Caki2 (cell line): ENCODE measurements around the gene POLR1G. TPM values are rescaled to one million over a fixed set of nuclear protein-coding genes. Genes with fewer than 3 reads are reported as not detected.

ENCODE experiments used
- DNase-seq: peaks from one replicate; pipeline ENCODE4 v3.0.0-alpha.2; 2015; ENCODE audit warnings: low read depth
- in situ Hi-C: cut with HindIII; loops from 2 replicates; pipeline ENCODE4 v1.10.0; 2016; ENCODE audit warnings: low sequenced_read_pairs, low pct_unique_long_range_greater_than_20kb, mixed read lengths
- total RNA-seq: library from RNA; depleted of rRNA; stranded (reverse); fragments of >200 nt; shearing (Covaris generic); gene quantifications from 2 replicates; pipeline ENCODE4 v1.2.3, GENCODE V29; 2014; ENCODE audit warnings: low replicate concordance; rRNA removed

The POLR1G gene, protein sequence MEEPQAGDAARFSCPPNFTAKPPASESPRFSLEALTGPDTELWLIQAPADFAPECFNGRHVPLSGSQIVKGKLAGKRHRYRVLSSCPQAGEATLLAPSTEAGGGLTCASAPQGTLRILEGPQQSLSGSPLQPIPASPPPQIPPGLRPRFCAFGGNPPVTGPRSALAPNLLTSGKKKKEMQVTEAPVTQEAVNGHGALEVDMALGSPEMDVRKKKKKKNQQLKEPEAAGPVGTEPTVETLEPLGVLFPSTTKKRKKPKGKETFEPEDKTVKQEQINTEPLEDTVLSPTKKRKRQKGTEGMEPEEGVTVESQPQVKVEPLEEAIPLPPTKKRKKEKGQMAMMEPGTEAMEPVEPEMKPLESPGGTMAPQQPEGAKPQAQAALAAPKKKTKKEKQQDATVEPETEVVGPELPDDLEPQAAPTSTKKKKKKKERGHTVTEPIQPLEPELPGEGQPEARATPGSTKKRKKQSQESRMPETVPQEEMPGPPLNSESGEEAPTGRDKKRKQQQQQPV
- 32.3 and 33.2 TPM in 2 replicates for total RNA-seq

DNA sequence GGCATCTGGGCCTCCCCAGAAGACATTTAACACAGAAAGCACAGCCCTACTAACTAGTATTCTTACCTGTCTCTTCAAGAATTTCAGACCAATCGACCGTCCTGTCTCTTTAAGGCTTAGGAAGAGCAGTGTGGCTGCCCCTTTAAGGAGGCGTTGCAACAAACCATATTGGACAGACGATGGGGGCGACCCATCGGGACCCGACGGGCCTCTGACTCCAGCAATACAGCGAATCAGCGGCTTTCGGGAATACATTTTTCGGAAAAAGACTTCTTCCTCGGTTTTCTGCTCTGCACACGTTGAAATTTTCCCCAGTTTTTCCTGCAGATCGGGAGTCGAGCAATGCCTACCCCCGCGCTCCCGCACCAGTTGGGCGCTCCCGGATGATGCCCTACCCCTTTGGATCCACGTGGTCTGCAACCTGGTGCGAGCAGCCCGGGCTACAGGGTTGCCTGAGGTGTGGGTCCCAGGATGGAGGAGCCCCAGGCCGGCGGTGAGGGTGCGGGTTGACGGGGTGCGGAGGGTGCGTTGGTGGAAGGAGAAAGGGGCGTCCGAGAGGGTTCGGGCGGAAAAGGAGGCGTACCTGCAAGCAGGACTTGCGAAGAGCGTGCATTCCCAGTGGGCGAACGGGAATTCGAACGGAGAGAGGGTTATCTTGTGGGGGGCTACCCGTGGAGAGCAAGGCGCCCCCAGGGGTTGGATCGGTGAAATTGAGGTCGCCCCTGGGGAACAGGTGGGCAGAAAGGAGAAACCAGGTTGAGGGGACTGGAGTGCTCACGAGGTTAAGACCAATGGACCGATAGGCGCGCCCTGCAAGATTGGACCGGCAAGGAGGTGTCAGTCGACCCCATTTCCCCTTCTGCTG lies at the start of gene POLR1G:
POLR1G (plus strand) TSS at position 419 of the 865 bp plus-strand sequence; CDS start at position 472, 53 bp downstream.
- in situ Hi-C loops: no loop called here
- peak; percentile 98 for DNase-seq

DNA sequence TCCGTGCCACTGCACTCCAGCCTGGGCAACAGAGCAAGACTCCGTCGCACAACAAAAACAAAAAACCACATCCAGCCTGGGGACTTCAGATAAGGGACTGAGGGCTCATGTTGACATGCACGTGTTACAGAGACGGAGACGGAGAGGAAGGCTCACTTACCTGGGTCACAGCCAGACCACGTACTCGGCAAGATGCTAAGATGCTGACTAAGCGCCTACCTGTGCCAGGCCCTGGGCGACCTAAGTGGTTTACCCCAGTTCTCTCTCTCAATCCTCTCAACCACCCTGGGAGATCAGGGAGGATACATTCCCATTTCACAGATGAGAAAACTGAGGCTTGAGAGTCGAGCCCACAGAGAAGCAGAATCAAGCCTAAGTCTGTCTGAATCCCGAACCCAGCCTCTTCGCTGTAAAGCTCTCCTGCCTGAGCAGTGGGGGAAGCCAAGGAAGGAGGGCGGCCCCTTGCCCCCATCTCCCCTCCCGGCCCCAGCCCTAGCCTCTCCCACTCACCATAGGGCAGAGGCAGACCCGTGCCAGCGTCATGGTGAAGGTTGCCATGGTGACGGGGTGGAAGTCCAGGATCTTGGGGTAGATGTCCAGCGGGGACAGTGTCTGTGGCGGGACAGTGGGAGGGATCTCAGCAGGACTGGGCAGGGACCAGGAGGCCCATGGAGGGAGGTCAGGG lies 49.5 kb upstream of the POLR1G start:
- in situ Hi-C loops: no loop called here
- no peak for DNase-seq

DNA sequence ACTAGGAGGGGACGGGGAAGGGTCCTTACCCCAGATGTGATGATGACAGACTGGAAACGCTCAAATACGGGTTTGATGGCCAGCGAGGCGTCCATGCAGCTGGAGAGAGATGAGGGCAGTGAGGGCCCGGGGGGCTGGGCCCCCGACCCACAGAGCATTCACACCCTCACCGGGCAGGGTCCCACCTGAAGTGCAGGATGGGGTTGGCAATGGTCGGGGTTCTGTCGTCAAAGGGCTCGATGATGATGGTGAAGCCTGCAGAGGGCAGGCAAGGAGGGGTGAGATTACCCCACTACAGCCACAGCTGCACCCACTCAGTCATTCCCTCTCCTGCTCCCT lies 49.0 kb upstream of the POLR1G start:
- no peak for DNase-seq
- in situ Hi-C loops: no loop called here

DNA sequence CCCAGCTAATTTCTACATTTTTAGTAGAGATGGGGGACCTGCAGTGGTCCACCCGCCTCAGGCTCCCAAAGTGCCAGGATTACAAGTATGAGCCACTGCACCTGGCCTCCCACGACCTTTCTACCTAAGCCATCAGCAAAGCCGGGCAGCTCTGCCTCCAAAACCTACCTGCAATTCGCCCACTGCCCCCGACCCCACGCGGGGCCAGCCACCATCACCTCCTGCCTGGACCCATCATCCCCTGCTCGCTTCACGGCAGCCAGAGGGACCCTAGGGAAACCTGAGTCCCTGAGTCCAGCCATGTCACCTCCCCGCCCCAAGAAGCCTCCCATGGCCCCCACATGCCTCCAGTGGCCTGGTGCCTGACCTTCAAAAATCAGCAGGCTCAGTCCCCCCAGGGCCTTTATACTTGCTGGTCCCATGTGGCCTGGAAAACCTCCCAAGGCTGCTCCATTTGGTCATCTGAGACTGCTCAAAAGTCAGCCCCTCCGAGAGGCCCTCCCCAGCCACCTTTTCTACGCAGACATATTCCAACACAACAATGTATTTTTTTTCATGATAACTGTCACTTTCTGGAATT lies 48.1 kb upstream of the POLR1G start:
- in situ Hi-C loops: no loop called here

DNA sequence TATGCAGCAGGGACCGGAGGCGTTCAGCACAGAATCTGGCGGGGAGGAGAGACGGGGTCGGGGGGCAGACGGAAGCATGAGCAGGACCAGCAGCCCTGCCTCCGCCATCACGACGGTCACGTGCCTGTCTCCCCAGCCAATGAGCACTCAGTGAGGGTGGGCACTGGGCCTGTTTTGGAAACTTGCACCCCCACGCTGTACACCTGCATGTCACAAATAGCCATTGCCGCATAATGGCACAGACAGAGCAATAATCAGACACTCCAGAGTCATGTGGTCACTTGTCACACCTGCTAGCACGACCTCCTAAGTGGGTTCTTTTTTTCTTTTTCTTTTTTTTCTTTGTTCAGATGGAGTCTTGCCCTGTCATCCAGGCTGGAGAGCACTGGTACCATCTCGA lies 44.8 kb upstream of the POLR1G start:
- in situ Hi-C loops: no loop called here
- no peak for DNase-seq

More for the DNA sequence above, 48.1 kb upstream of the POLR1G start:
- no peak for DNase-seq

DNA sequence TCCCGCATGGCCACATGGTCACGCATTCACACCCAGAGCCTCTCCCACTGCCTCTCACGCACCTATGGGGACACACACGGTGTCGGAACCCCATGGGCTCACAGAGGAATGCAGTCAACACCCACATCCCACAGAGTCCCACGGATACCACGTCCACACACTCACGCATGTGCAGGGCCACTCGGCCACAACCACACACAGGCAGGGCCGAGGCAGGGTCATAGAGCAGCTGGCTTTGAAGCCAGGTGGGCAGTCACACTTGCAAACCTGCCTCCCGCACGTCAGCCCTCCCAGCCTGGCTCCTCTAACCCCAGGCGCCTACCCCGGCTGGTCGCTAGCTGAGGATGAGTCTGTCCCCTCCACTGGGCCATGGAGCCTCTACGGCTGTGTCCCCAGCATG lies 44.2 kb upstream of the POLR1G start:
- DNase-seq: no peak
- in situ Hi-C loops: no loop called here

DNA sequence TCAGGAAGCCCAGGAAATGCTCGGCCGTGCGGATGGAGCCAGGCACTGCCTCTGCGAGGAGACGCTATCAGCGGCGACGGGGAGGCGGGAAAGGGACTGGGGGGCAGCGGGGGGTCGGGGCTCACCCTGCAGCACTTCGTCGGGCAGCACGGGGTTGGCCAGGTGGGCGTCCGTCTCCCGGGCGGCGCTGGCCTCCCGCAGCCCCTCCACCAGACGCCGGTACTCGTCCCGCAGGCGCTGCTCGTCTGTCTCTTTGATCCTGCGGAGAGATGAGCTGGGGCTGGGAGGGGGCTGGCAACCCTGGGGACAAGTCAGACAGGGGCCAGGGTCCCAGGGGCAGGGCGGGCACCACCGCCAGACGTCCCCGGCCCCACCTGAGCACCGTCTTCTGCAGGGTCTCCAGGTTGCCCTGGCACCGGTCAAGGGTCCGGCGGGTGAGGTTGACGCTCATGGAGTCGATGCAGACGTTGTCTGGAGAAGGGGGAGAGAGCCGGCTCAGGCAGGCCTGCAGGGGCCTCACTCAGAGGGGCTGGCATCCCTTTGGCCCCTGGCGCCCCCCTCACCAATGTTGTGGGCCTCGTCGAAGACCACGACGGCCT lies 42.5 kb upstream of the POLR1G start:
- no peak for DNase-seq
- in situ Hi-C loops: no loop called here

DNA sequence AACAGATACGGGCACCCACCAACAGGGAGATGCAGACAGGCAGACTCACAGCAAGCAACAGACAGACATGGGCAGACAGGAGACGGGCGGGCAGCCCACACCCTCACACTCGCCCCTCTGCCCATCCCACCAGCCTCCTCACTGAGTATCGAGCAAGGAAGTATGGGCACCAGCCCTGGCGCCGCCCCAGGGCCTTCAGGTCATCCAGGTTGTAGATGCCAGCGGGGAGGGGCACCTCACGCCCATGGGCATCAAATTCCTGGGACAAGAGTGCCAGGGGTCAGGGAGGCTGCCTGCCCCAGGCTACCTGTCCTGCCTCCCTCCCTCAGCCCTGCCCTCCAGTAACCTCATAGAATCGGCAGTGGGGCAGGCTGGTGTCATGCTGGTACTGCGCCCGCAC lies 41.7 kb upstream of the POLR1G start:
- in situ Hi-C loops: no loop called here
- DNase-seq: no peak

DNA sequence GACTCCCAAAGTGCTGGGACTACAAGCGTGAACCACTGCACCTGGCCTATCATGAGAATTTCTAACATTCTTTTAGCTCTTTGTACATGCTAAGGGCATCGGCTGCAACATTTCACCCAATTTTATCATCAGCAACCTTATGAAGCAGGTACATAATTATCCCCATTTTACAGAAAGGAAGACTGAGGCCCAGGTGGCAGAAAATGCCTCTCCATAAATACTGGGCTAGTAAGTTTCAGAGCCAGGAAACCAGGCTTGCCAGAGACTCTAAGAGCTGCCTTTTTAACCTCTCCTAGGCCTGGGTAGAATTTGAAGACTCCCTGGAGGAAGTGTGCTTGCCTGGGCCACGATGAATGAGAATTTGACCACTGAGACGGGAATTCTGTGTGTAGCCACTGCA lies 38.3 kb upstream of the POLR1G start:
- in situ Hi-C loops: no loop called here

DNA sequence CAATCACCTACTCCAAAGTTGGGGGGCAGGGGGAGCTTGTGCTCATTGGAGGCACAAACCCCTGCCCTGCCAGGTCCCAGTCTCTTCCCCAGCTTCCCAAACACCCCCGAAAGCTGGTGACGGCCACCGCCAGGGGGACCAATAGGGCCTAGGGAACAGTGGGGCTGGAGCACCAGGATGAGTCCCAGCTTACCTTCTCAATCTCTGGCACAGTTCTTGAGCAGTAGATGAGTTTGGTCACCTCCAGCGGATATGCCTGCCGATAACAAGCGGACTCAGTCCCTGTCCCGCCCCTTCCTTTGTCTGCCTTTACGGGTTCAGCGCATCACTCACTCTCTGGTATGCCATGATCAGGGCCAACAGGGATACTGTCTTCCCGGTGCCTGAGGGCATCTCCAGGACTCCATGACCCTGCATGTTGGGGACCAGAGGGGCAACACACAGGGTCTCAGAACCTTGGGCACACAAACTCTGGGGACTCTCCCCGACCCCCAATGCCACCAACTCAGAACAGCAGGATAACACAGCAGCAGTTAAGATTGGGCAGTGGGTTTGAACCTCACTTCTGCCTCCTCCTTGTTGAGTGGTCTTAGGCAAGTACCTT lies 37.6 kb upstream of the POLR1G start:
- in situ Hi-C loops: no loop called here
- no peak for DNase-seq

More for the DNA sequence above, 38.3 kb upstream of the POLR1G start:
- no peak for DNase-seq

DNA sequence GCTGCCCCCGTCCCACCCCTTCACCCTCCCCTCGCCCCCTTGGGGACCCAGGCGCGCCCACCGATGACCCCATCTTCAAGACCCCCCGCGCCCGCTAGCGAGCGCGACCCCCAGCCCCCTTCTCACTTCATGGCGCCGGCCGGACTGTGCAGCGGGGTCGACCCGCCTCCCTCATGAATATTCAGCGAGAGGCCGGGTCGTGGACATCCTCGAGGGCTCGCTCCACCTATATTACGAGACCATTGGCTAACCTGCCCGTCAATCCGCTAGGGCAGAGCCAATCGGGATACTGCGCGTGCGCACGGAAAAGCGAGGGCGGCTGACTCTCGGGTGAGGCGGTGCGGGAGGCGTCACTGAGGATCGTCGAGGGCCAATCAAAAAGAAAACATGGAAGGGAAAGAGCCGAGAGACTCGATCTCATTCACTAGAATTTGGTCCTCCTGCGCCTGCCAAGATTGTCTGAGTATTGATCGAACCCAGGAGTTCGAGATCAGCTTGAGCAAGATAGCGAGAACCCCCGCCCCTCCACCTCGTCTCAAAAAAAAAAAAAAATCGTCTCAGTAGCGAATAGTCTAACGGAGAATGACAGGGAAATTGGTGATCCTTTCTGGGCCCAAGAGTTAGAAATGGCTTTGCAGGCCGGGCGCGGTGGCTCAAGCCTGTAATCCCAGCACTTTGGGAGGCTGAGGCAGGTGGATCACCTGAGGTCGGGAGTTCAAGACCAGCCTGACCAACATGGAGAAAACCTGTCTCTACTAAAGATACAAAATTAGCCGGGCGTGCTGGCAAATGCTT lies 35.8 kb upstream of the POLR1G start, which contains the start of gene ERCC2:
ERCC2 (minus strand) TSS at position 164 of the 795 bp plus-strand sequence; CDS start at position 131, 33 bp downstream.
- DNase-seq: peak; percentile 98
- in situ Hi-C loops: no loop called here

DNA sequence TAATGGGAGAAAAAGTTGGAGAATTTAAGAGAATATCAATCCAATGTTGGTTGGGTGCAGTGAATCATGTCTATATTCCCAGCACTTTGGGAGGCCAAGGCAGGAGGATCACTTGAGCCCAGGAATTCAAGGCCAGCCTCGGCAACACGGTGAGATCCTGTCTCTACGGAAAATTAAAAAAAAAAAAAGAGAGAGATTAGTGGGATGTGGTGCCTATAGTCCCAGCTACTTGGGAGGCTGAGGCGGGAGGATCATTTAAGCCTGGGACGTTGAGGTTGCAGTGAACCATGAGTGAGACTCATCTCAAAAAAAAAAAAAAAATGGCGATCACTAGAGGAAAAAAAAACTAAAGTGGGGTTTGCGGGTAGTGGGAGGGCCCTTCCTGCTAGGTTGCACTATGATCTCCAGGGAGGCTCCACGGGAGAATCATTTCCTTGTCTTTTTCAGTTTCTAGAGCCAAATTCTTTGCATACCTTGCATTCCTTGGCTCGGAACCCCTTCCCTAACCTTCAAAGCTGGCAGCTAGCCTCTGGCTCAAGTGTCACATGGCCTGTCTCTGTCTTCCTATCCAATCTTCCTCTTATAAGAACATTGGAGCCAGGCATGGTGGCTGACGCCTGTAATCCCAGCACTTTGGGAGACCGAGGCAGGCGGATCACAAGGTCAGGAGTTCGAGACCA lies 30.3 kb upstream of the POLR1G start:
- in situ Hi-C loops: no loop called here
- DNase-seq: peak; percentile 97

DNA sequence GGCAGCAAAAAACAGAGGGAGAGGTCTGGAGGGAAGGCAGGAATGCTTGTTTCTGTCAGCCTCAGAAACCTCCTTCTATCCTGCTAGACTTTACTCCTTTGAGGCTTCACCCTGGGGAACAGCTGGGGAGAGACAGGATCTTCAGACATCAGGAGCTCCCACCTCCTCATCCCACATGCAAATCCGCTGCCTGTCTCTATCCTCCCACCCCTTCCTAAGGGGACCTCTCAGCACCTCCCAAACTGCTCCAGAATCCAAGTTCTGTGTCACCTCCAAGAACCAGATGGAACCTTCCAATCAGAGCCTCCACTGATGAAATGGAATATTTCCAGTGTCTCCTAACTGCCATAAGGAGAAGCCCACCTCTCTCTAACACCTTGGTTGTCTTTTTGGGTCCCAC lies 26.3 kb upstream of the POLR1G start:
- no peak for DNase-seq
- in situ Hi-C loops: no loop called here

DNA sequence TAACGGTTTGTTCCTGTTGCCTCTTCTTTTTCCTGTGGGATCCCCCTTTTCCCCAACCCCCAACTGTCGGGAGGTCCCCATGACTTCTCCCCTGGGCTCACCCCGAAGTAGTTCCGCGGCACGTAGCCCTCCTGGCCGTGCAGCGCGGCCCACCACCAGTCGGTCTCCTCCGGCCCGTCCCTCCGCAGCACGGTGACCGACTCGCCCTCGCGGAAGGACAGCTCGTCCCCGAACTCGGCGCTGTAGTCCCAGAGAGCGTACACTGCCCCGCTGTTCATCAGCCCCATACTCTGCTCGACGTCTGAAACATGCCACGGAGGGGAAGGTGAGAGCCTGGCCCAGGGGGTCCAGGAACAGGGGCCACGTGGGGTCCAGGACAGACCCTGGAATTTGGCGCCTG lies 24.0 kb upstream of the POLR1G start:
- in situ Hi-C loops: no loop called here
- no peak for DNase-seq

DNA sequence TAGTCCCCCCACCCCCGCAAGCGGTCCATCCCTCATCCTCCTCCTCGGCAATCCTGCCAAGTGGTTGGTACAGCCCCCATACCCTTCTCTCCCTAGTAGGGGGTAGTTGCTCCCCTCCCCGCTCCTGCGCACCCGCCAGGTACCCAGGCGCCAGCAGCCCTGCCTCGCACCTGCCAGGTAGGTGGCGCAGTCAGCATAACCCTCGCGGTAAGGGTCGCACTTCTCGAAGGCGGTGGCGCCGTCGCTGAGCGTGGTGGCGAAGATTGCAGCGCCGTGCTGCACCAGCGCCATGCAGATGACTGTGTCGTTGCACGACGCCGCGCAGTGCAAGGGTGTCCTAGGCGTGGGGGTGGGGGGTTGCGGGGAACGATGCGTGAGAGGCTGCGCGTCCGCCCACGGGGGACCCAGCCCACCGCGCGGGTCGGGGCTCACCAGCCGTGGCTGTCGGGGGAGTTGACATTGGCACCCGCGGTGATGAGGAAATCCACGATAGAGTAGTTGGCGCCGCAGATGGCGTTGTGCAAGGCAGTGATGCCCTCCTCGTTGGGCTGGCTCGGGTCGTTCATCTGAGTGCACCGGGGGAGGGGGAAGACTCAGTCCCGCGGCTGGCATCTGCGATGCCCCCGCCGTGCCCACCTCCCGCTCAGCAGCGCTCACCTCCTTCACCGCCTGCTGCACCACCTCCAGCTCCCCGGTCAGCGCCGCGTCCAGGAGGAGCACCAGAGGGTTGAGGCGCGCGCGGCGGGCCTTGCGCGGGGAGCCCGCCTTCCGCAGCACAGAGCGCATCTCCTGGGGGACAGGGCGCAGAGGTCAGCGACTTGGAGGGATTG lies 20.8 kb upstream of the POLR1G start:
- DNase-seq: no peak
- in situ Hi-C loops: no loop called here
